Liver (tissue), 9 donors: Measurements from ENCODE around the gene VPS52. TPM values are rescaled to one million over a fixed set of nuclear protein-coding genes. Genes with fewer than 3 reads are reported as not detected.

ENCODE experiments used
- DNase-seq: peaks from one replicate; pipeline ENCODE4 v3.0.0-alpha.2; 2017; ENCODE audit warnings: low spot score
- H3K27ac ChIP-seq, 2 donors: one replicate each; pipeline ENCODE4 v1.7.0; 2013; ENCODE audit warnings: inconsistent platforms in 2 of 2, low read length in 2 of 2, control low read depth in 1 of 2, low read depth in 1 of 2, mild to moderate bottlenecking in 1 of 2
- H3K27me3 ChIP-seq, 4 donors: one replicate each; pipeline versions ENCODE4 v1.6.1 to v1.7.0; 2013; ENCODE audit warnings: low read length in 3 of 4, inconsistent platforms in 1 of 4, mild to moderate bottlenecking in 1 of 4, moderate library complexity in 1 of 4; ENCODE audit not compliant: control insufficient read depth in 4 of 4, insufficient read depth in 4 of 4
- H3K36me3 ChIP-seq, 4 donors: one replicate each; pipeline versions ENCODE4 v1.6.1 to v1.7.0; 2013; ENCODE audit warnings: low read length in 3 of 4, mild to moderate bottlenecking in 3 of 4, low read depth in 1 of 4, moderate library complexity in 1 of 4; ENCODE audit not compliant: control insufficient read depth in 4 of 4, insufficient read depth in 3 of 4
- H3K4me1 ChIP-seq, 4 donors: one replicate each; pipeline versions ENCODE4 v1.6.1 to v1.7.0; 2013; ENCODE audit warnings: low read length in 3 of 4, mild to moderate bottlenecking in 3 of 4, moderate library complexity in 1 of 4; ENCODE audit not compliant: control insufficient read depth in 4 of 4, insufficient read depth in 4 of 4
- H3K4me3 ChIP-seq, 3 donors: one replicate each; pipeline versions ENCODE4 v1.6.1 to v1.7.0; 2013; ENCODE audit warnings: low read length in 3 of 3, control low read depth in 1 of 3, low read depth in 1 of 3, mild to moderate bottlenecking in 1 of 3
- H3K9ac ChIP-seq, 2 donors: one replicate each; pipeline ENCODE4 v1.7.0; 2013; ENCODE audit warnings: low read length in 2 of 2, mild to moderate bottlenecking in 2 of 2, moderate library complexity in 2 of 2, control low read depth in 1 of 2, low read depth in 1 of 2
- H3K9me3 ChIP-seq, 4 donors: one replicate each; pipeline versions ENCODE4 v1.6.1 to v1.7.0; 2013; ENCODE audit warnings: low read length in 3 of 4; ENCODE audit not compliant: control insufficient read depth in 4 of 4
- ATF3 ChIP-seq: IDR thresholded peaks from 2 replicates; pipeline ENCODE4 v1.6.1; 2016; ENCODE audit warnings: antibody characterized with exemption
- CTCF ChIP-seq: fragments of 150-350 bp; IDR thresholded peaks from 2 replicates; pipeline ENCODE4 v1.5.1; 2017; ENCODE audit warnings: improper control_type of control experiment, low read depth, low read length; ENCODE audit not compliant: missing input control
- EGR1 ChIP-seq, 2 donors: IDR thresholded peaks; 2 replicates each; pipeline ENCODE4 v1.6.1; 2016 to 2018; ENCODE audit warnings: antibody characterized with exemption in 2 of 2, low read depth in 2 of 2
- FOXA1 ChIP-seq: IDR thresholded peaks from 2 replicates; pipeline ENCODE4 v1.6.1; 2016; ENCODE audit warnings: antibody characterized with exemption
- FOXA2 ChIP-seq: IDR thresholded peaks from 2 replicates; pipeline ENCODE4 v1.6.1; 2016; ENCODE audit warnings: antibody characterized with exemption
- GABPA ChIP-seq, 2 donors: IDR thresholded peaks in 1 of 2; conservative IDR thresholded peaks in 1 of 2; 2 replicates each; pipeline ENCODE4 v1.6.1; 2016; ENCODE audit warnings: antibody characterized with exemption in 2 of 2, mild to moderate bottlenecking in 1 of 2, moderate library complexity in 1 of 2
- HNF4A ChIP-seq, 2 donors: conservative IDR thresholded peaks; 2 replicates each; pipeline ENCODE4 v1.6.1; 2016; ENCODE audit warnings: antibody characterized with exemption in 2 of 2, mild to moderate bottlenecking in 2 of 2
- HNF4G ChIP-seq: IDR thresholded peaks from 2 replicates; pipeline ENCODE4 v1.6.1; 2016; ENCODE audit warnings: antibody characterized with exemption
- JUND ChIP-seq, 2 donors: IDR thresholded peaks; 2 replicates each; pipeline ENCODE4 v1.6.1; 2016; ENCODE audit warnings: antibody characterized with exemption in 2 of 2
- MAX ChIP-seq: IDR thresholded peaks from 2 replicates; pipeline ENCODE4 v1.6.1; 2016; ENCODE audit warnings: antibody characterized with exemption
- NR2F2 ChIP-seq: IDR thresholded peaks from 2 replicates; pipeline ENCODE4 v1.6.1; 2016; ENCODE audit warnings: antibody characterized with exemption
- RAD21 ChIP-seq, 2 donors: IDR thresholded peaks; 2 replicates each; pipeline ENCODE4 v1.6.1; 2016; ENCODE audit warnings: antibody characterized with exemption in 2 of 2, mild to moderate bottlenecking in 2 of 2
- REST ChIP-seq: IDR thresholded peaks from 2 replicates; pipeline ENCODE4 v1.6.1; 2016; ENCODE audit warnings: antibody characterized with exemption, mild to moderate bottlenecking
- RXRA ChIP-seq, 2 donors: IDR thresholded peaks; 2 replicates each; pipeline ENCODE4 v1.6.1; 2017 to 2018; ENCODE audit warnings: antibody characterized with exemption in 2 of 2, mild to moderate bottlenecking in 1 of 2
- SP1 ChIP-seq: IDR thresholded peaks from 2 replicates; pipeline ENCODE4 v1.6.1; 2018; ENCODE audit warnings: antibody characterized with exemption, mild to moderate bottlenecking
- TAF1 ChIP-seq: conservative IDR thresholded peaks from 2 replicates; pipeline ENCODE4 v1.6.1; 2016; ENCODE audit warnings: antibody characterized with exemption, mild to moderate bottlenecking
- YY1 ChIP-seq: IDR thresholded peaks from 2 replicates; pipeline ENCODE4 v1.6.1; 2016; ENCODE audit warnings: antibody characterized with exemption, mild to moderate bottlenecking
- ZBTB33 ChIP-seq: IDR thresholded peaks from 2 replicates; pipeline ENCODE4 v1.6.1; 2016; ENCODE audit warnings: antibody characterized with exemption
- WGBS: extraction: QIAGEN DNeasy Blood & Tissue Kit; methylation state at CpG from one replicate; pipeline ENCODE4 v1.1.7; 2013; 5-methylcytosine and 5-hydroxymethylcytosine counted together
- polyA plus RNA-seq, 2 donors: library from polyadenylated mRNA; stranded (reverse) in 1 of 2; unstranded in 1 of 2; fragments of 200-250 nt in 1 of 2; fragments of >200 nt in 1 of 2; fragmentation: Nextera tagmentation in 1 of 2; extraction: Ambion mirVana in 1 of 2; gene quantifications; one replicate each; pipeline versions ENCODE4 v1.2.1 to v1.2.3, GENCODE V29; 2013 to 2015
- total RNA-seq, 2 donors: library from RNA; depleted of rRNA; stranded (reverse); fragments of >200 nt; gene quantifications; one replicate each; pipeline ENCODE4 v1.2.3, GENCODE V29; 2014
- donor health status: healthy.
- donor health status: healthy.
- donor health status: healthy.
- donor health status: healthy.
- donor health status: healthy.

Gene VPS52
- total and polyA plus RNA-seq, 4 donors: 21.3 to 33.4 (median 25.3) TPM

GRCh38 chr6:33206864-33207551, 64.7 kb downstream of the VPS52 start:
- no peak for DNase-seq
- TF ChIP-seq JUND (IDR thresholded peaks at IDR 0.05): no peak
- TF ChIP-seq CTCF: no peak
- TF ChIP-seq ATF3: no peak
- TF ChIP-seq FOXA1: no peak
- TF ChIP-seq RXRA (IDR thresholded peaks at IDR 0.05): no peak
- no peak for TF ChIP-seq FOXA2
- TF ChIP-seq YY1: no peak
- no peak for TF ChIP-seq HNF4A (conservative IDR thresholded peaks at IDR 0.05)
- TF ChIP-seq SP1: no peak
- TF ChIP-seq REST: no peak
- TF ChIP-seq EGR1 (IDR thresholded peaks at IDR 0.05; ENCODE audit: low read depth in 2 of 2): no peak
- no peak for TF ChIP-seq MAX
- TF ChIP-seq RAD21 (IDR thresholded peaks at IDR 0.05): no peak
- TF ChIP-seq TAF1: no peak
- no peak for TF ChIP-seq GABPA (IDR thresholded peaks at IDR 0.05 in 1 of 2, conservative IDR thresholded peaks at IDR 0.05 in 1 of 2)
- TF ChIP-seq NR2F2: no peak
- no peak for TF ChIP-seq ZBTB33
- no peak for TF ChIP-seq HNF4G
- peak overlapping the region in 2 of 3 donors; percentile 68 to 80 for H3K4me3 ChIP-seq
- H3K36me3 ChIP-seq: peaks cover 3 to 36% (median 19%) of the 10 kb centered on the region in 4 donors
- no peaks in the 10 kb centered on the region for H3K9me3 ChIP-seq
- 45% methylated on average over 20 of the region's 20 CpGs for WGBS
- H3K4me1 ChIP-seq: peaks cover 7 to 42% (median 26%) of the 10 kb centered on the region in 4 donors
- H3K27me3 ChIP-seq: no peaks in the 10 kb centered on the region
- H3K27ac ChIP-seq: peak overlapping the region in 1 of 2 donors; percentile 93
- H3K9ac ChIP-seq: no peak overlapping the region
